ENCODE data around the gene TMX2. TPM values are rescaled to one million over a fixed set of nuclear protein-coding genes. Genes with fewer than 3 reads are reported as not detected.

Gene TMX2
- total RNA-seq, 1 donor from 2014 or later = 65.3 TPM

GRCh38 chr11:57741132-57742086, 29.0 kb downstream of the TMX2 start, which contains the start of gene SELENOH:
Gene SELENOH, plus strand, starts transcription at chr11:57741491. Its CDS starts 105 bp downstream, at chr11:57741596.
- Histone ChIP-seq H3K27ac (peak within 1 kb of the TSS; percentile 95 to 97), H3K9me3 (no peaks in the 10 kb centered on the region), H3K4me3 (peak within 1 kb of the TSS; percentile 91 to 93), H3K36me3 (peaks cover 29 to 42% of the 10 kb centered on the region in 2 donors), H3K4me1 (peaks cover 0 to 15% of the 10 kb centered on the region in 2 donors), H3K27me3 (no peaks in the 10 kb centered on the region)
- no peak for TF ChIP-seq CTCF (IDR thresholded peaks at IDR 0.05)
- intact Hi-C loops (cut with DNase I) = loop anchor here (1.0 to 5.0 kb wide), 5 partner anchors 20 to 836 kb away; partner anchors contain the start of genes CTNND1, LPXN, MED19 and TMX2
- DNase-seq (ENCODE audit: low spot score in 2 of 2) = peak; percentile 84 to 98

GRCh38 chr11:57742087-57742452, 29.7 kb downstream of the TMX2 start:
- intact Hi-C loops (cut with DNase I) = loop anchor here (5.0 kb wide), 1 partner anchor 835 kb away; the partner anchor contains the start of genes LPXN and ZFP91
- Histone ChIP-seq H3K36me3 (peaks cover 29 to 42% of the 10 kb centered on the region in 2 donors), H3K4me3 (peak overlapping the region; percentile 91 to 93), H3K9me3 (no peaks in the 10 kb centered on the region), H3K27me3 (no peaks in the 10 kb centered on the region), H3K4me1 (peaks cover 0 to 15% of the 10 kb centered on the region in 2 donors), H3K27ac (peak overlapping the region; percentile 95 to 97)
- no peak for TF ChIP-seq CTCF (IDR thresholded peaks at IDR 0.05)
- DNase-seq (ENCODE audit: low spot score in 2 of 2) = no peak

GRCh38 chr11:57744357-57744756, 32.0 kb downstream of the TMX2 start:
- TF ChIP-seq CTCF (IDR thresholded peaks at IDR 0.05) = no peak
- no peaks in the 10 kb centered on the region for H3K27me3 ChIP-seq
- H3K27ac ChIP-seq = no peak overlapping the region
- no peak for DNase-seq (ENCODE audit: low spot score in 2 of 2)
- H3K4me3 ChIP-seq = no peak overlapping the region
- H3K9me3 ChIP-seq = no peaks in the 10 kb centered on the region
- peaks cover 14 to 27% of the 10 kb centered on the region in 2 donors for H3K36me3 ChIP-seq
- H3K4me1 ChIP-seq = peaks cover 0 to 15% of the 10 kb centered on the region in 2 donors
- intact Hi-C loops (cut with DNase I) = loop anchor here (5.0 kb wide), 1 partner anchor 833 kb away; the partner anchor contains the start of genes LPXN and ZFP91

DNA sequence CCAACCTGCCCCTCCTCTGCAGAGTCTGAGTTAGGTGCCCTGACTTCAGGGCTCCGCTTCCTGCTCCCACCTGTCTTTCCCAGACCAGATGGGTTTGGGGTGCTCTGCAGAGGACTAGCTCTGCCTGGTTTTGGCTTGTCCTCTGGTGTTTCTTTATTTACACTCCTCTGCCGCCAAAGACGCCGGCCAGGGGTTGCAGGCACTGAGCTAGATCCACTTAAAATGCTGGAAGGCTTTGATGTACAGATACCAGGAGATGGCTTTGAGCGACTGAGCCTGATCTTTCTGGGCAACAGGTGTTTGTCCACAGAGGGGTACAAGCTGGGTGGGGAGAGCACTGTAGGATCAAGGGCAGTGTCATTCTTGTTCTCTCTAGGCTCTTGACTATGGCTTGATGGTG, 32.8 kb downstream of the TMX2 start:
- TF ChIP-seq CTCF (IDR thresholded peaks at IDR 0.05) = no peak
- Histone ChIP-seq H3K9me3 (no peaks in the 10 kb centered on the region), H3K27me3 (no peaks in the 10 kb centered on the region), H3K4me3 (no peak overlapping the region), H3K27ac (no peak overlapping the region), H3K4me1 (peaks cover 0 to 15% of the 10 kb centered on the region in 2 donors), H3K36me3 (peaks cover 14 to 24% of the 10 kb centered on the region in 2 donors)
- DNase-seq (ENCODE audit: low spot score in 2 of 2) = no peak
- intact Hi-C loops (cut with DNase I) = no loop called here

DNA sequence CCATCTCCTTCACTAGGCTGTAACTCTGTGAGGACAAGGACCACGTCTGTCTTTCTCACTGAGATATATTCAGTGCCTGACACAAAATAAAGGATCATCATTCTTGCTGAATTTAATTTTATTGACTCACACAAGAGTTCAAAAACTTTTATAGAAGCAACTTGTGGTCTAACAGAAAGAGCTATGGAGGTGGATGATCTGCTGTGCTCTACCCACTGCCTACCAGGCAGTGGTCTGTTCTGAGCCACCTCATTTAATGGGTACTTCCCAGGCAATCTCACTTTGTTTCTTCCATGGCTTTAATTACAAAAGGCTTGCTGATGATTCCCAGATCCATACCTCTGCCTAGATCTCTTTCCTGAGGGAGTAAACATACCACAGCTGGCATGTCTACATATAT, 34.5 kb downstream of the TMX2 start:
- no peaks in the 10 kb centered on the region for H3K27me3 ChIP-seq
- peaks cover 14 to 24% of the 10 kb centered on the region in 2 donors for H3K36me3 ChIP-seq
- intact Hi-C loops (cut with DNase I) = no loop called here
- no peaks in the 10 kb centered on the region for H3K9me3 ChIP-seq
- TF ChIP-seq CTCF (IDR thresholded peaks at IDR 0.05) = no peak
- H3K4me1 ChIP-seq = peaks cover 0 to 11% of the 10 kb centered on the region in 2 donors
- H3K27ac ChIP-seq = no peak overlapping the region
- no peak overlapping the region for H3K4me3 ChIP-seq
- DNase-seq (ENCODE audit: low spot score in 2 of 2) = no peak

Measured in ascending aorta (tissue), 2 donors.